Measurements from ENCODE around the gene TIMM13.

The TIMM13 gene

DNA sequence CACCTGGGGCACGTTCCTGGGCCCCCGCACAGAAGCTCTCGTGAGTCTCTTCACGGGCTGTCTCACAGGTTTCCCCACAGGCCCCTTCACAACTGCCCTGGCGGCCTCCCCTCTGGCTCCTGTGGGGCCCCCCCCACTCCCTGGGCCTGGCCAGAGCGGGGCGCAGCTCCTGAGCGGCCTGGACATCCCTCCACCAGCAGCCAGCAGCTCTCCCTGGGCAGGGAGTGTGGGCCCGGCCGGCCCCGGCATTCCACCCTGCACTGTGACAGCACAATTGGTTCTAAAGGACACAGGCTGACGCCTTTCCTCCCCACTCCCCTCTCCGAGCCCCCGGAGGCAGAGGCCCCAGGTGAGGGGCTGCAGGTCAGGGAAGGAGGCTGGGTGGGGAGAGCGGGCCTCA, 9.5 kb upstream of the TIMM13 start:
- no peak for TF ChIP-seq TAF1 (IDR thresholded peaks at IDR 0.05; ENCODE audit: low read depth)
- no peak for TF ChIP-seq RAD21 (IDR thresholded peaks at IDR 0.05; ENCODE audit: low read depth)
- TF ChIP-seq, protein P1, sequence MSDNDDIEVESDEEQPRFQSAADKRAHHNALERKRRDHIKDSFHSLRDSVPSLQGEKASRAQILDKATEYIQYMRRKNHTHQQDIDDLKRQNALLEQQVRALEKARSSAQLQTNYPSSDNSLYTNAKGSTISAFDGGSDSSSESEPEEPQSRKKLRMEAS (IDR thresholded peaks at IDR 0.05) = no peak
- TF ChIP-seq, protein P2, sequence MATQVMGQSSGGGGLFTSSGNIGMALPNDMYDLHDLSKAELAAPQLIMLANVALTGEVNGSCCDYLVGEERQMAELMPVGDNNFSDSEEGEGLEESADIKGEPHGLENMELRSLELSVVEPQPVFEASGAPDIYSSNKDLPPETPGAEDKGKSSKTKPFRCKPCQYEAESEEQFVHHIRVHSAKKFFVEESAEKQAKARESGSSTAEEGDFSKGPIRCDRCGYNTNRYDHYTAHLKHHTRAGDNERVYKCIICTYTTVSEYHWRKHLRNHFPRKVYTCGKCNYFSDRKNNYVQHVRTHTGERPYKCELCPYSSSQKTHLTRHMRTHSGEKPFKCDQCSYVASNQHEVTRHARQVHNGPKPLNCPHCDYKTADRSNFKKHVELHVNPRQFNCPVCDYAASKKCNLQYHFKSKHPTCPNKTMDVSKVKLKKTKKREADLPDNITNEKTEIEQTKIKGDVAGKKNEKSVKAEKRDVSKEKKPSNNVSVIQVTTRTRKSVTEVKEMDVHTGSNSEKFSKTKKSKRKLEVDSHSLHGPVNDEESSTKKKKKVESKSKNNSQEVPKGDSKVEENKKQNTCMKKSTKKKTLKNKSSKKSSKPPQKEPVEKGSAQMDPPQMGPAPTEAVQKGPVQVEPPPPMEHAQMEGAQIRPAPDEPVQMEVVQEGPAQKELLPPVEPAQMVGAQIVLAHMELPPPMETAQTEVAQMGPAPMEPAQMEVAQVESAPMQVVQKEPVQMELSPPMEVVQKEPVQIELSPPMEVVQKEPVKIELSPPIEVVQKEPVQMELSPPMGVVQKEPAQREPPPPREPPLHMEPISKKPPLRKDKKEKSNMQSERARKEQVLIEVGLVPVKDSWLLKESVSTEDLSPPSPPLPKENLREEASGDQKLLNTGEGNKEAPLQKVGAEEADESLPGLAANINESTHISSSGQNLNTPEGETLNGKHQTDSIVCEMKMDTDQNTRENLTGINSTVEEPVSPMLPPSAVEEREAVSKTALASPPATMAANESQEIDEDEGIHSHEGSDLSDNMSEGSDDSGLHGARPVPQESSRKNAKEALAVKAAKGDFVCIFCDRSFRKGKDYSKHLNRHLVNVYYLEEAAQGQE (IDR thresholded peaks at IDR 0.05; ENCODE audit: low read depth) = no peak
- no peak for TF ChIP-seq TCF12 (IDR thresholded peaks at IDR 0.05; ENCODE audit: low read depth)
- TF ChIP-seq, protein P3, sequence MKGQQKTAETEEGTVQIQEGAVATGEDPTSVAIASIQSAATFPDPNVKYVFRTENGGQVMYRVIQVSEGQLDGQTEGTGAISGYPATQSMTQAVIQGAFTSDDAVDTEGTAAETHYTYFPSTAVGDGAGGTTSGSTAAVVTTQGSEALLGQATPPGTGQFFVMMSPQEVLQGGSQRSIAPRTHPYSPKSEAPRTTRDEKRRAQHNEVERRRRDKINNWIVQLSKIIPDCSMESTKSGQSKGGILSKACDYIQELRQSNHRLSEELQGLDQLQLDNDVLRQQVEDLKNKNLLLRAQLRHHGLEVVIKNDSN (IDR thresholded peaks at IDR 0.05) = no peak
- no peak for TF ChIP-seq YY1 (IDR thresholded peaks at IDR 0.05; ENCODE audit: low read depth)
- TF ChIP-seq TEAD4 (IDR thresholded peaks at IDR 0.05) = no peak
- no peak for TF ChIP-seq EGR1 (IDR thresholded peaks at IDR 0.05)
- no peak for TF ChIP-seq FOXM1 (IDR thresholded peaks at IDR 0.05; ENCODE audit: borderline replicate concordance, low read depth)
- no peak for TF ChIP-seq EP300 (IDR thresholded peaks at IDR 0.05; ENCODE audit: borderline replicate concordance)
- no peak for TF ChIP-seq NFIC (IDR thresholded peaks at IDR 0.05)
- TF ChIP-seq CREB1 (IDR thresholded peaks at IDR 0.05; ENCODE audit: low read depth) = no peak
- no peak for TF ChIP-seq ZBTB7A (IDR thresholded peaks at IDR 0.05; ENCODE audit: low read depth)
- TF ChIP-seq CEBPB (IDR thresholded peaks at IDR 0.05) = no peak

DNA sequence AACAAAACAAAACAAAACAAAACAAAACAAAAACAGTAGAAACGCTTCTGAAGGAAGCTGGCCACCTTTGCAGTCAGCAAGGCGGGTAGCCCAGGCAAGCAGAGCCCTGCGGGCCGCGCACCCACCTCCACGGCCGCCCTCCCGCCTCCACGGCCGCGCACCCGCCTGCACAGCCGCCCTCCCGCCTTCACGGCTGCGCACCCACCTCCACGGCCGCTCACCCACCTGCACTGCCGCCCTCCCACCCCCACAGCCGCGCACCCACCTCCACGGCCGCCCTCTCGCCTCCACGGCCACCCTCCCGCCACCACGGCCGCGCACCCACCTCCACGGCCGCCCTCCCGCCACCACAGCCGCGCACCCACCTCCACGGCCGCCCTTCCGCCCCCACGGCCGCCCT, 9.0 kb upstream of the TIMM13 start:
- TF ChIP-seq EGR1 (IDR thresholded peaks at IDR 0.05) (no peak), TCF12 (IDR thresholded peaks at IDR 0.05; ENCODE audit: low read depth) (no peak), FOXM1 (IDR thresholded peaks at IDR 0.05; ENCODE audit: borderline replicate concordance, low read depth) (no peak), RAD21 (IDR thresholded peaks at IDR 0.05; ENCODE audit: low read depth) (no peak), TEAD4 (IDR thresholded peaks at IDR 0.05) (no peak), EP300 (IDR thresholded peaks at IDR 0.05; ENCODE audit: borderline replicate concordance) (no peak), TAF1 (IDR thresholded peaks at IDR 0.05; ENCODE audit: low read depth) (no peak), CREB1 (IDR thresholded peaks at IDR 0.05; ENCODE audit: low read depth) (no peak), ZBTB7A (IDR thresholded peaks at IDR 0.05; ENCODE audit: low read depth) (no peak), NFIC (IDR thresholded peaks at IDR 0.05) (no peak), CEBPB (IDR thresholded peaks at IDR 0.05) (no peak)
- TF ChIP-seq, protein P1 (IDR thresholded peaks at IDR 0.05) = no peak
- TF ChIP-seq, protein P3 (IDR thresholded peaks at IDR 0.05) = no peak
- TF ChIP-seq, protein P2 (IDR thresholded peaks at IDR 0.05; ENCODE audit: low read depth) = no peak

DNA sequence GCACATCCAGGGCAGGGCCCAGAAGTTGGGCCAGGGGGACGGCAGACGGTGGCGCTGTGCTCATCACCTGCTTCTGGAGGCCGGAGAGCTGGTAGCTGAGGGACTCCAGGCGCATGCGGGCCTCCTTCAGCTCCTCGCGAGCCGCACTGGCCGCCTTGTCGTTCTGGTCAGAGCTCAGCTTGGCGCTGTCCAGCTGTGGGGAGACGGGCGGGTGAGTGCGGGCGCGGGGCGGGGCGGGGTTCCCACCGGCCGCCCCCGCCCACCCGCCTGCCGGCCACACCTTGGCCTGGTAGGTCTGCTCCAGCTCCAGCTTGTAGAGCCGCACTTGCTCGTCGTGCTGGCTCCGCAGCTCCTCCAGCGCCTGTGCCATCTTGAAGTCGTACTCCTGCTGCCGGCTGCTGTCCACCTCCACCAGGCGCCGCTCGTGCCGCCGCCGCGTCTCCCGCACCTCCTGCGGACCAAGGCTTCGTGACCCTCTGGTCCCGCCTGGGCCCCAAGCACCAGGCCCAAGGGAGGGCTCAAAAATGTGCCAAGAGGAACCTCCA, 7.4 kb upstream of the TIMM13 start:
- TF ChIP-seq FOXM1 (IDR thresholded peaks at IDR 0.05; ENCODE audit: borderline replicate concordance, low read depth) (no peak), NFIC (IDR thresholded peaks at IDR 0.05) (no peak), CREB1 (IDR thresholded peaks at IDR 0.05; ENCODE audit: low read depth) (no peak), CEBPB (IDR thresholded peaks at IDR 0.05) (no peak), YY1 (IDR thresholded peaks at IDR 0.05; ENCODE audit: low read depth) (no peak), EP300 (IDR thresholded peaks at IDR 0.05; ENCODE audit: borderline replicate concordance) (no peak), TCF12 (IDR thresholded peaks at IDR 0.05; ENCODE audit: low read depth) (no peak), EGR1 (IDR thresholded peaks at IDR 0.05) (no peak), TAF1 (IDR thresholded peaks at IDR 0.05; ENCODE audit: low read depth) (no peak), RAD21 (IDR thresholded peaks at IDR 0.05; ENCODE audit: low read depth) (no peak)
- TF ChIP-seq, protein P1 (IDR thresholded peaks at IDR 0.05) = no peak
- TF ChIP-seq, protein P2 (IDR thresholded peaks at IDR 0.05; ENCODE audit: low read depth) = no peak

DNA sequence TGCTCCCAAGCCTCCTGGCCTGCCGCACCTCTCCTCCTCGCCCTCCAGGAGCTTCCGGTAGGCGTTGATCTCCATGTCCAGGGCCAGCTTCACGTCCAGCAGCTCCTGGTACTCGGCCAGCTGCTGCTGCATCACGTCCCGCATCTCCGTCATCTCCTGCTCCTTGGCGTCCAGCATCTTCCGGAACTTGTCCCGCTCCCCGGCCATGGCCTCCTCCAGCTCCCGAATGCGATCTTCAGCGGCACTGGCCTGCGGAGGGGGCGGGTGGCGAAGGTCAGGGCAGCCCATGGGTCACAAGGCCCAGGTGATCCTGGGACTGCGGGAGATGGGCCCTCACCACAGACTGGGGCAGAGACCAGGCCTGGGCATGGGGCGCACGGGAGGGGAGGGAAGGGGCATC, 6.9 kb upstream of the TIMM13 start:
- TF ChIP-seq NFIC (IDR thresholded peaks at IDR 0.05) = no peak
- TF ChIP-seq ZBTB7A (IDR thresholded peaks at IDR 0.05; ENCODE audit: low read depth) = no peak
- TF ChIP-seq, protein P1 (IDR thresholded peaks at IDR 0.05) = no peak
- TF ChIP-seq RAD21 (IDR thresholded peaks at IDR 0.05; ENCODE audit: low read depth) = no peak
- TF ChIP-seq TAF1 (IDR thresholded peaks at IDR 0.05; ENCODE audit: low read depth) = no peak
- no peak for TF ChIP-seq EGR1 (IDR thresholded peaks at IDR 0.05)
- no peak for TF ChIP-seq YY1 (IDR thresholded peaks at IDR 0.05; ENCODE audit: low read depth)
- no peak for TF ChIP-seq TCF12 (IDR thresholded peaks at IDR 0.05; ENCODE audit: low read depth)
- TF ChIP-seq, protein P2 (IDR thresholded peaks at IDR 0.05; ENCODE audit: low read depth) = no peak
- no peak for TF ChIP-seq EP300 (IDR thresholded peaks at IDR 0.05; ENCODE audit: borderline replicate concordance)
